ENCODE measurements around the gene PHACTR1.
"Not testable (repeated sequence)": the region's sequence is repeated elsewhere in the genome, so short reads cannot be mapped to it uniquely, and the experiment has no call there.

PHACTR1 gene

GRCh38 chr6:13131935-13132661 is 415.5 kb downstream of the PHACTR1 start:
- DNase-seq (ENCODE audit: extremely low read depth in 1 of 2, low read depth in 1 of 2): no peak

- not testable (repeated sequence) for DNase-seq (ENCODE audit: extremely low read depth in 1 of 2, low read depth in 1 of 2)
Measured at GRCh38 chr6:13133894-13134293, 417.3 kb downstream of the PHACTR1 start.

GRCh38 chr6:13135152-13135551 is 418.6 kb downstream of the PHACTR1 start:
- DNase-seq (ENCODE audit: extremely low read depth in 1 of 2, low read depth in 1 of 2): no peak

- DNase-seq (ENCODE audit: extremely low read depth in 1 of 2, low read depth in 1 of 2): no peak
Measured at GRCh38 chr6:13139119-13139518, 422.6 kb downstream of the PHACTR1 start.

GRCh38 chr6:13140980-13141379 is 424.4 kb downstream of the PHACTR1 start:
- no peak for DNase-seq (ENCODE audit: extremely low read depth in 1 of 2, low read depth in 1 of 2)

- no peak for DNase-seq (ENCODE audit: extremely low read depth in 1 of 2, low read depth in 1 of 2)
Measured at GRCh38 chr6:13141387-13141786, 424.8 kb downstream of the PHACTR1 start.

GRCh38 chr6:13142611-13143010 is 426.0 kb downstream of the PHACTR1 start:
- DNase-seq (ENCODE audit: extremely low read depth in 1 of 2, low read depth in 1 of 2): no peak

- no peak for DNase-seq (ENCODE audit: extremely low read depth in 1 of 2, low read depth in 1 of 2)
Measured at GRCh38 chr6:13146442-13146841, 429.9 kb downstream of the PHACTR1 start.

GRCh38 chr6:13147376-13147775 is 430.8 kb downstream of the PHACTR1 start:
- DNase-seq (ENCODE audit: extremely low read depth in 1 of 2, low read depth in 1 of 2): no peak

GRCh38 chr6:13147782-13148181 is 431.2 kb downstream of the PHACTR1 start:
- DNase-seq (ENCODE audit: extremely low read depth in 1 of 2, low read depth in 1 of 2): no peak

GRCh38 chr6:13152764-13153163 is 436.2 kb downstream of the PHACTR1 start:
- DNase-seq (ENCODE audit: extremely low read depth in 1 of 2, low read depth in 1 of 2): no peak

GRCh38 chr6:13156381-13156780 is 439.8 kb downstream of the PHACTR1 start:
- no peak for DNase-seq (ENCODE audit: extremely low read depth in 1 of 2, low read depth in 1 of 2)

- DNase-seq (ENCODE audit: extremely low read depth in 1 of 2, low read depth in 1 of 2): no peak
Measured at GRCh38 chr6:13157293-13157692, 440.7 kb downstream of the PHACTR1 start.

- no peak for DNase-seq (ENCODE audit: extremely low read depth in 1 of 2, low read depth in 1 of 2)
Measured at GRCh38 chr6:13159300-13159699, 442.7 kb downstream of the PHACTR1 start.

GRCh38 chr6:13159822-13160221 is 443.3 kb downstream of the PHACTR1 start:
- not testable (repeated sequence) for DNase-seq (ENCODE audit: extremely low read depth in 1 of 2, low read depth in 1 of 2)

- no peak for DNase-seq (ENCODE audit: extremely low read depth in 1 of 2, low read depth in 1 of 2)
Measured at GRCh38 chr6:13163161-13163944, 446.8 kb downstream of the PHACTR1 start.

GRCh38 chr6:13164291-13164690 is 447.7 kb downstream of the PHACTR1 start:
- no peak for DNase-seq (ENCODE audit: extremely low read depth in 1 of 2, low read depth in 1 of 2)

- DNase-seq (ENCODE audit: extremely low read depth in 1 of 2, low read depth in 1 of 2): no peak
Measured at GRCh38 chr6:13165502-13166172, 449.1 kb downstream of the PHACTR1 start.

GRCh38 chr6:13166269-13166668 is 449.7 kb downstream of the PHACTR1 start:
- DNase-seq (ENCODE audit: extremely low read depth in 1 of 2, low read depth in 1 of 2): no peak

- DNase-seq (ENCODE audit: extremely low read depth in 1 of 2, low read depth in 1 of 2): no peak
Measured at GRCh38 chr6:13166916-13167315, 450.3 kb downstream of the PHACTR1 start.

GRCh38 chr6:13172291-13172690 is 455.7 kb downstream of the PHACTR1 start:
- no peak for DNase-seq (ENCODE audit: extremely low read depth in 1 of 2, low read depth in 1 of 2)

- DNase-seq (ENCODE audit: extremely low read depth in 1 of 2, low read depth in 1 of 2): no peak
Measured at GRCh38 chr6:13175087-13175486, 458.5 kb downstream of the PHACTR1 start.
